Stimulated activated CD4-positive, alpha-beta T cell treated with anti-CD3 and anti-CD28 coated beads, Interleukin-1b, Interleukin-23, amount 100 ng/mL, for 48 hours (primary cell): ENCODE measurements around the gene GPR158.
A peak's percentile ranks its signal among the peaks of the same experiment; 100 is the strongest.

ENCODE experiments used
- DNase-seq: peaks from one replicate; pipeline ENCODE4 v3.0.0-alpha.2; 2020

Gene GPR158

DNA sequence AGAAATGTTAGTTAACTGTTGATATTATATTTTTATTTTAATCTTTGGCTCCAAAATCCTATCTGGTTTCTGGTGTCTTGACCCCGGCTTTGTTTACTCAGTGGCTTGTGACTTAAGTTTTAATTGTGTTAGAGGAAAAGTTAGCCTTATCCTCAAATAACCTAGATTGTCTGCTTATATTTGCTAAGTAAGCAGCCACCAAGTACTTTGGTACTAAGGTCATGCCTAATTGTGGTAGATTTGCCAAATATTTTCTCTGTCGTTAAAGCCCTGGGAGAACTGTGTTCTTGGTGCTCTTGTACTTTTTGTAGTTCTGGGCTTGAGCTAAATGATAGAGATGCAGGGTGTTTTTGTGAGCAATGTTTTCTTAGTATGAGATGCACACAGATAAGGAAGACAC, 34.8 kb downstream of the GPR158 start:
- DNase-seq: no peak

DNA sequence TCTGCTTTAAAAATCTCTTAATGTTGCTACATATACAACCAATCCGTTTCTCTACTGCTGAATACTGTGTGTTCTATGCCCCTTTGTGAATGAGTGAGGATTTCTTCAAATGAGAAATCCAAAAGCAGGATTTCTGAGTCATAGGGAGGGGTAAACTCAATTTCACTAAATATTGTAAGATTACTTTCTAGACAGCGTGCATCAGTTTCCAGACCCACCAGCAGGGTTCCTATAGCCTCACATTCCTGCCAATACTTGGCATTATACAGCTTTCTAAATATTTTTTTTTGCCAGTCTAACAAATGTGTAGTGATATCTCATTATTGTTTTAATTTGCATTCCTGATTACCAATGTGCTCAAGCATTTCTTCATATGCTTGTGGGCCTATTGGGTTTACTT, 35.5 kb downstream of the GPR158 start:
- DNase-seq: no peak

DNA sequence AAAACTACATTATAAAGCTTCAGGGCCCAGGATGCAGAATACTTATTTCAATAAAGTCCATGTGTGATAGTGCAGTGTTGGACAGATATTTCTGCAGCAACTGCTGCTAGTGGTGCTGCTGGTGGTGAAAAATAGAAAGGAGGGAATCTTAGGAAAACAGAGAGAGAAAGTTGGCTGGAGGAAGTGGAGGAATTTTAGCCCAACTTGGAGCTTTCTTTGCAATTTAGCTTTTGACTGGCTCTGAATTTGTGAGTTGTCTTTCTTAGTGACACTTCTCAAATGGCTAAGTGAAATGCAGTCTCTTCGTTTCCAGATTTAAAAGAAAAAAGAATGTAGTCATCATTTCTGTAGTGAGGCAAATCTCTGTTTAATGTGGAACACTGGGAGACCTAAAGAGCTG, 45.4 kb downstream of the GPR158 start:
- DNase-seq: no peak

DNA sequence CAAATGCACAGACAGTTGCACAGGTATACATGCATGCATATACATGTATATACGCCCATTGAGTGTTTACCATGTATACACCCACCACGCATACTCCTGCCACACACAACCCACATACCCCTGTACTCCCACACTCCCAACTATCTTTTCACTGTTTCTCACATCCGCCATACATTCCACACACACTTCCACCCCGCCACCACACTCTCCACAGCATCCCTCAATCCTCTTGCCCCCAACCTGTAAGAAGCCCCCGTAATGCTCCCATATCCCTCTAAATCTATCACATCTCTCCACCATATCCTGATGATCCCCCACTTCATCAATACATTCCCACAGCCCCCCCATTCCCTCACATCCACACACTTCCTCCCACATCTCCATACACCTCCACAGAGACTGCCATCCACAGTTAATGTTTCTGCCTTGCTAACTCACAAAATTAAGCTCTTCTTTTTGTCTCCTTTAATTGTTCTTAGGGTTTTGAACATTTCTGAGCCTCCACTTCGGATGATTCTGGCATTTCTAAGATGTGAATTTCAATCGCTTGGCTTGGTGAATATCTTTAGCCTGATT, 47.4 kb downstream of the GPR158 start:
- no peak for DNase-seq

DNA sequence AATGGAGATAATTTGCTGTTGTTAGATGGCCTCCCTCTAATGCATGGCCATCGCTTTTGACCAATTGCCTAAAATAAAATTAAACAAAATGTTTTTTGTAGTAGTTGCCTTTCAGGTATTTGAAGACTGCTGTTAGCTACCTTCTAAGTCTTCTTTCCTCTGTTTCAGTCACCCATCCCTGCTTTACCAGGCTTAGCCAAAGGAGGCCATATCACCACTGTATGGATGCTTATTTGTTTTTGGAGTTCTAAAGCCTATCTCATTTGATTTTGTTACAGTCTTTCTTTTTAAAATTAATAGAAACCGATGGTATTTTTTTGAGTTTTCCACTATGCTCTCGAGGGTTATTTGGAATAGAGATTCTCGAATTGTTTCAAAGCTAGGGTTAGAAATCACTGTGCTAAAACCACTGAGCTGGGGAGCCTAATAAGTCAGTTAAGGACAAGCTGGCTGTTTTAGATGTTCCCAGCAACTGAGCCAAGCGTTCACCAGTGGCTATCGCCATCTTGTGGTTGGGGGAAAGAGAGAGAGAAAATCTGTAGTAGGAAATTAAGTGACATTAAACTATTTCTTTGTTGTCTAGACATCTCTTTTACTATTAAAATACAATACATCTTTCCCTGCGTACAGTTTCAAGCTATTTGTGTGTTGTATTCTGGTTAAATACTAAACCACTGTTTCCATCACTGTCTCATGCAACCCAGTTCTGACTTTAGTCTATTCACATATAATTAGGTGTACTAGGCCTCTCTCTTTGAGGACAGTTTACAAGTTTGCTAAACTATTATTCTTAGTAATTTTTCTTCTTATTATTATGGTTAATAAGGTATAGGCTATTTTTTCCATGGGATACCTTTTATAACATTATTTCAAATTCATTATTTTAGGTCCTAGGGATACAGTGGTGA, 52.2 kb downstream of the GPR158 start:
- DNase-seq: peak; percentile 2

DNA sequence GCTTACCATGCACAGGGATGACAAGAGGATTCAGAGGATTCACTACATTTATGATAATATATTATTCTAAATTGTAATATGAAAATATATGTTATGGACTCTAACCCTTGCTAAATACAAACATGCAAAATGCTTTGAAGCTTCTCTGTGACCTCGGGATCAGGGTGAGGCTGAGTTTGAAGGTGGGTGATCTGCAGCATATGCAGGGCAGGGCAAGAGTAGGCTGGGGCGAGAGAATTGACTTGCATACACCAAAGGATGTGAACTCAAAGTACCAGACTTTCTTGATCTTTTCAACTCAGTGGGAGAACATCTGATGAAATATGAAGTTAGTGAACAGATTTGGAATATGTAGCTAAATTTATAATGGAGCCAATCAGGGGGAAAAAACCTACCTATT, 57.0 kb downstream of the GPR158 start:
- no peak for DNase-seq

DNA sequence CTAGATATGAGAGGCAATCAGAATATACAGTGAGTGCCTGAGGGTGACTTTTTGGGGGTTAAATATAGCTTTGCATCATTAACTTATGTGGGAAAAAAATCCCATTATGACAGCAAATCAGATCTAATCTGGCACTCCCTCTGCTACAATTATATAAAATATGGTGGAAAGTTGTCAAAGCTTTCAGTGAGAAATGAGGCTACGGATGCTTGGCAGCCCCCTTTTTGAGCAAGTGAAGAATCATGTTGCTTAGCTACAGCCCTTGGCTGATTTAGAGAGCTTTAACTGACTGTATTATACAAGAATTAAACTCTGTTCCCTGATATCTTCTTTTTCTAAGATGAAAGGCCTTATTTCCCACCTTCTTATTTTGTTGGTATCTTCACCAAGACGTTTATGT, 57.4 kb downstream of the GPR158 start:
- DNase-seq: no peak

DNA sequence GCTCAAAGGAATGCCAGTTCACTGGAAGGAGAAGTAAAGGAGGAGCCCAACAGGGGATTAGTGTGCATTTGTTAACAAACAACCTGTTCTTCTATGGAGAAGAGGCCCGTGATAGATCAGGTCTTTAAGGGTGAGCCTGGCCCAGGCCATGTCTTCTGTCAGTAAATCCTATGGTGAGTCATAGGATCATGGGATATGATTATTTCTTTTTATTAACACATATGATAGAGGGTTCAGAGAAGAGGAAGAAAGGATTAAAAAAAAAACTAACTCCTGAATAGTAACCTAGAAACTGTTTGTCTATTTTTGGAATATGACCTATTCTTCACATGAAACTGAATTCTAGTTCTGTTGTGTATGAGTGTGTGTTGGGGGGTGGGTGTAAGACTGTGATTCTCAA, 70.4 kb downstream of the GPR158 start:
- no peak for DNase-seq

DNA sequence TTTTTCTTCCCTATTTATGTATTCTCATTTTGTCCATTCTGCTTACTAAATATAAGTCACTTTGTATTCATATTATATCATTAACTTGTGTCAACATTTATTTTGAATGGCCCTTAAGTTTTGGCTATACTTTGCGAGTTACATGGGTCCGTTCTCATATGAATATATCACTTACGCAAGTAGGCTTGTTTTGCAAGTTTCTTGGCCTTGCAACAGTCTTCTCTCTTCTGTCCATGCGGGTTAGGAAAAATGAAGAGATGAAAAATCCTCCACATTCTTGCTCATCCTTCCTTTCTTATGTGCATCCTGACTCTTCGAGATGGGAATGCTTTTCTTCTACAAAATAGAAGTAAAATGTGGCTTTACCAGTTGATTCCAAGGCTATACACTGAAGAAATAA, 82.8 kb downstream of the GPR158 start:
- DNase-seq: no peak

DNA sequence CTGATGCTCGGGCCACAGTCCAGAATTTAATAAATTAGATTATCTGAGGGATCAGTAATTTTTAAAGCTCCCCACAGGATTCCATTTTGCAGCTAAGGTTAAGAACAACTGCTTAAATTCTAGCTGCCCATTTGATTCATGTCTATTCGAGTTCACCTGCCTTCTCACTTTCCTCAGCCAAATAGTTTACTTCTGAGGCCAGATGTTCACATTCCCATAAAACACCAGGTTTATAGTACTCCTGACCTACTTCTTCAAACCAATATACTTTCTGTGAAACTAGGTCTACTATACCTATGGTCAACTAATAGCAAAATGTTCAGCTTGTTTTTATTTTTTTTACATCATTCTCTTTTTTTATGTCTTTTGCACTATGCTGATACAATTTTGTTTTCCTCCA, 86.3 kb downstream of the GPR158 start:
- no peak for DNase-seq

DNA sequence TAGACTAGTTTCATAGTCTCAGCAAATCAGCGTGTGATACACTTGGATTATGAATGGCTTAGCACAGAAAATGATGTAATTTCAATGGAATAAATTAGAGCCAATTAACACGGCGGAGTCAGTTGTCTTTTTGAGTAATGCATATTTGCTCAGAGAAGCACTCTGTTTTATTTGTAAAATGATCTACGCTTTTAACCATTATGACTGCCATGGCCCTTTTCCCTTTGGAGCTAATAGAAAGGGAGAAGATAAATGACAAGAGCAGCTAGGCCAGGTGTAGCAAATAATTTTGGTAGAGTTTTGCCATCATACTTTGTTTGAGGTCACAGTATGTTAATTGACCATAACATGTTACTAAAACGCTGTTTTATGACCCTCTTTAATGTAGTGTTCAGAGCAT, 86.8 kb downstream of the GPR158 start:
- no peak for DNase-seq

DNA sequence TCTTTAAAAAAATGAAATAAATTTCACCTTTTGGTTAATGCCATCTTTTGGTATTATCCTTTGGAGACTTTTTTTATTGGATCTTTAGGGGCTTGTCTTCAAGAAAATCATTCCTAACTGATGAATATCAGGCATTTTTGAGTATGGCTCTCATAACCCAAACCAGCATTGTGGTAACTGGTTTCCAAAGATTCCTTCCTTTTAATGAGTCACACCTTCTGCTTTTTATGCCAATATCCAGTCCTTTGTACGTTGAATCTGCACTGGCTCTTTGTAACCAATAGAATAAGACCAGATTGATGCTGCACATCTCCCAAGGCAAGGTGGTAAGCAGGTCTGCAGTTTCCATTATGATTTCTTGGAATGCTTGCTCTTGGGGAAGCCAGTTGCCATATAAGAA, 89.1 kb downstream of the GPR158 start:
- DNase-seq: no peak

DNA sequence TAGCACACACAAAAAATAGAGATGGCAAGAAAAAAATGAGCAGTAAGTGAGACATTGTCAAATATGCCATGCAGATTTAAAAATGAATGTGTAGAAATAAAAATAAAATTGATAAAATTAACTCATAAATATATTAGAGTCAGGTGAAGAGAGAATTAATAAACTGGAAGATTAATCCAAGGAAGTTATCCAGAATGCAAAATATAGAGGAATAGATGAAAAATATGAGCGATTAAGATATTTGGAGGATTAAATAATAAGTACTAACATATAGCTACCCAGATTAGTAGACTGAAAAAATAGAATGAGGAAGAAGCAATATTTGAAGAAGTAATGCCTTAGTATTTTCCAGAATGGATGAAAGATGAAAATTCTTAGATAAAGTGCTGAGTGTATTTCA, 103.4 kb downstream of the GPR158 start:
- no peak for DNase-seq

DNA sequence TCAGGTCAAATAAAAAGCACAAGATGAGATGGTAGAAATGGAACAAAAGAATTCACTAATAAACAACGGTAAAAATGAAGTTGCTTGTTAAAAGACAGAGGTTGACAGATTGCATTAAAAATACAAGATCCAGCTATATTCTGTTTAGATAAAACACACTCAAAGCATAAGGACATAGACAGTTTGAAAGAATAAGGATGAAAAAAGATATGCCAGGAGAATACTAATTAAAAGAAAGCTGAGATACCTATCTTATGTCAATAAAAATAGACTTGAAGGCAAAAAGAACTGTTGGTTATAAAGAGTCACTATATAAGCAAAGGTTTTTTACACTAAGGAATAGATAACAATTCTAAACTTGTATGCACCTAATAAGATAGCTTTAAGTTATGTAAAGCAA, 105.3 kb downstream of the GPR158 start:
- no peak for DNase-seq

DNA sequence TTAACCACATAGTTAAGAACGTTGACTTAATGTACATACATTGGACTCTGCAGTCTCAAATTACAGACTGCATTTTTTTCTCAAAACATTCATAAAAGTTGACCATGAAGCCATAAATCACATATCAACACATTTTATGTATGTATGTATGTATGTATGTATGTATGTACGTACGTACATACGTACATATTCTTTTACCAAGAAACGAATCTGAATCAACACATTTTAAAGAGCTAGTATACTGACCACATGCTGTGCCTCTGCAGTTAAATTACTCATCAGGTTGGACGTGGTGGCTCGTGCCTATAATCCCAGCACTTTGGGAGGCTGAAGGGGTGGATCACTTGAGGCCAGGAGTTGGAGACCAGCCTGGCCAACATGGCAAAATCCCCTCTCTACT, 105.8 kb downstream of the GPR158 start:
- DNase-seq: no peak

DNA sequence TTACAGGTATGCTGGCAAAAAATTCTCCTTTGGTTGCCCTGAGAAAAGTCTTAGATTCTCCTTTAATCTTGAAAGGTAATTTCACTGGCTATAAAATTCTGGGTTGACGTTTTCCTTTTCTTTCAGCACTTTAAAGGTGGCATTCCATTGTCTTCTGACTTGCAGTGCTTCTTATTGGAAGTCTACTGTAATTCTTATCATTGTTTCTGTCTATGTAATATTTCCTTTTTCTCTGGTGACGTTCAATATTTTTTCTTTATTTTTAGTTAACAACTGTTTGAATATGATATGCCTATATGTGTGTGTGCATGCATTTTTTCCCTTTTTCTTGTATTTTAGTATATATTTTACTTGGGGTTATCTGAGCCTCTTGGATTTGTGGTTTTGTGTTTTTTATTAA, 111.0 kb downstream of the GPR158 start:
- DNase-seq: no peak

DNA sequence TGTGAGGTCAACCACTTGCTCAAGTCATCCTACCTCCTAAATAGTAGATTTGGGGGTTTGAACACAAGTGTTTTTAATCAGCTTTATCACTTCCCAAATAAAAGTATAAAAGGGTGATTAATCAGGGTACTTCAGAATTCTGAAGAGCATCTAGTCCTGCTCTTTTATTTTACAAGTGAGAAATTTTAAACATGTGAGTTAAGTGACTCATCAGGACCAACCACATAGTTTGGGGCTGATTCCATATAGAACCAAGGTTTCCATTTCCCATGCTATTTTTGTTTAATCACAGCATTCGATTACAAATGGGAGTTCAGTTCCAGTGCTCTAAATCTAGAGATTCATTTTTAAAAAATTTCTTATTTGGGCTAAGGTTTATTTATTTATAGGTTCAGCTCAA, 113.4 kb downstream of the GPR158 start:
- no peak for DNase-seq

DNA sequence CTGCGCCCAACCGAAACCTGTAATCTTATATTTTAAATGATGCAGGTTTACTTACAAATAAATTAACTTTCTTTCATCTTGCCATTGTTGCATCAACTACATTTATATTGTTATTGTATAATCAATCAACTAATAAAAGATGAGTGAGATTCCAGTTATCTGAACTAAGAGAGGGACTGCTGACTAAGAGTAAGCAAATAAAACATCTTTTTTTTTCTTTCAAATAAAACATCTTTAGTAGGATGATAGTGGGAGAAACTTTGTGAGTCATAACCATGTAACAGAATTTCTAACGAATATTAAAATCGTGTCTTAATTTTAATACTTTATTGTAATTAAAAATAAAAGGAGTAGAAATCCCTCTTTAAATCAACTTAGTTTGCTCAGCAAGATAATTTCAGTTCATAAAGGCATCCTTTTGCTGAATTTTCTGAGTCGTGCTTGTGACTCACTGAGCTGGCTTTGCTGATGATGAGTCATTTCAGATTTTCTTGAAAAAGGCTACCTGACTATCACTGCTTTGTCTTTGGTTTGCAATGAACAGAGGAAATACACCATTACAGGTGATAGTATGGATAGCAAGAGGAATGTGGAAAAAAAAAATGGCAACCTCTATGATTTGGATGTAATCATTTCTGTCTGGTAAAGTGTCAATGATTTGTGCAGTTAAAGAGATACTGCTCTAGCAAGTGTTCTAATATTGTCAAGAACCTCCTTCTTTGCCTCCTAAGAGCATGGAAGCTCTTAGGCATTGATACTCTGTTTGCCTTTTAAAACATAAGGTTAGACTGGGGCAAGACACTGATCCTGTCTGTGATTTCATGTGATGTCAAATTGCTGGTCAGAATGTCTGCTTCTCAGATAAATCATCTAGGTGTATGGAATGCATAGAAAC, 119.5 kb downstream of the GPR158 start:
- DNase-seq: peak; percentile 1

DNA sequence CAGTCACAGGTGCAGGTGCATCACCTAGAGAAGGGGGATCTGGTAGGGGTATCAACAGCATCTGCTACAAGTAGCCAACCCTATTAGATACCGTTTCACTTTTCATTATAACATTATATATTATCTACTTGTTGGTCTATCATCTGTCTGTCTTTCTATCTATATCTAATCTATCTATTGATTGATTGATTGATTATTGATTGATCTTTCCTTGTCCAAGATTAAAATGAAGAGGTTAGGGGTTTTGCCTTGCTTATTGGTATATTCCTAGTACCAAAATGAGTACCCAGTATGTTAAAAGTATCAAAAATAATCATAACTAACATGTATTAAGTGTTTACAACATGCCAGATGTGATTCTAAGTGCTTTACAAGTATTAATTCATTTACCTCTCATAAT, 121.5 kb downstream of the GPR158 start:
- no peak for DNase-seq

DNA sequence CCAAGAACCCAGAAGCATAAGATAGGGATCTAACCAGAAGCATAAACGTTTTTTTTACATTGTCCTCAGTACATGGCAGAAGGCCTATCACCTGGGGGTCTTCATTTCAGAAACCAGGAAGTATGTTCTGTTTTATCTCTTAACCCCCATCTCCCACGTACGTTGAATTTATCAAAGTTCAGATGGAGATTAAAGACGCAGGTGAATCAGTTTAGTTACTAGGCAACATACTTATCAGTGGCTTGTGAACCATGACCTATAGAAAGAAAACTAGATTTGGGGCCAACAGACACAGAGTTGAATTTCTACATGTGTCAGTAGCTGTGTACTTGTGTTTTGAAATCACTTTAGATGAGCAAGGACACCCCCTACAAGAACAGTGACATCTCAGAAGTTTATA, 122.7 kb downstream of the GPR158 start:
- DNase-seq: no peak

DNA sequence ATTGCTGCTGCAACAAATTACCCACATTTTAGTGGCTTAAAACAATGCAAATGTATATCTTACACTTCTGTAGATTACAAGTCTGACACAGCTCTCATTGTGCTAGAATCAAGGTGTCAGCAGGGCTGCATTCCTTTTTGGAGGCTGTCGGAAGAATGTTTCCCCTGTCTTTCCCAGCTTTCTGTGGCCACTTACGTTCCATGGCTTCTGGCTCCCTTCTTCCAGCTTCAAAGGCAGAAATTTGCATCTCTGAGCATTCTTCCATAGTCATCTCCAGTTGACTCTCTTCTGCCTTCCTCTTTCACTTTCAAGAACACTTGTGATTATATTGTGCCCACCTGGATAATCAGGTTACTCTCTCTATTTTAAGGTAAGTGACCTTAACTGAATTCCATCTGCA, 125.3 kb downstream of the GPR158 start:
- no peak for DNase-seq

DNA sequence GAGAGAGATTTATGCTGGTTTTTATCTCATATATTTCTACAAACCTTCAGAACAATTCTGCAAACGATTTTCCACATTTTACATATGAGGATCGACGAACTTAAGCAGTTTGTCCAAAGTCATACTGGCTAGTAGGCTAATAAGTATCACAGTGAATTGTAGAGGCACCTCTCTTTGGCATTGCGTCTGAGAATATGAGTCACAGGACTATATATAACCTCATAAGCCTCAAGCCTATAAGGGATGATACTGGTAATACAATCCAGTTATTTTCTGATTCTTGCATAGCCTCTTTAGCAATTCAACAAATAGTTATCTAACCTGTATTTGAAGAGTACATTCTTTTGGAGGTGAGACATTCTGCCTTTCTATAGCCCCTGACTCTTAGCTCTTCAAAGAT, 129.8 kb downstream of the GPR158 start:
- no peak for DNase-seq

DNA sequence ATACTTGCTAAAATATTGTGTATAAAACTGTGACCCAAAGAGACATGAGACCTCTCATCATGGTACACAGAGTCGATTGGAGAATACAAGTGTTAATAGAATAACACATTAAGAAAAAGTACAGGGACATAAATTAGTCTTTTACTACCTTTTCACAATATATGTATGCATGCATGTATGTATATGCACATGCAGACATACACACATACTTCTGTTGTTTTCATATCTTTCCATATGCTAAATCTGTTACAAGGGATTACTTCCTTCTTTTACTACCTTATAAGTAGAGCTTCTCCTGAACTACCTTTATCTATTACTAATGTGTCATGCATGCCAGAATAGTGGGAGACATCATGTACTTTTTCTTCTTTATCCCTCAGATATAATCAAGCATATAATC, 131.6 kb downstream of the GPR158 start:
- no peak for DNase-seq

DNA sequence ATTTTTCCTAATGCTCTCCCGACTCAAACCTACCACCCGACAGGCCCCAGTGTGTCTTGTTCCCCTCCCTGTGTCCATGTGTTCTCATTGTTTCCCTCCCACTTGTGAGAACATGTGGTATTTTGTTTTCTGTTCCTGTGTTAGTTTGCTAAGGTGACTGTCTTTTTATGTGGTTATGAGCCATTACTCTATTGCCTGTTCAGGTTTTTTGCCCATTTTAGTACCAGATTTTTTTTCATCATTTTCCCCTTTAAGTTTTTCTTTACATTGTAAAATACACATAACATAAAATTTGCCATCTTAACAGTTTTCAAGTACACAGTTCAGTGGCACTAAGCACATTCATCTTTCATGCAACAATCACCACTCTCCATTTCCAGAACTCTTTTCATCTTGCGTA, 133.5 kb downstream of the GPR158 start:
- DNase-seq: no peak
